PC-9 (cell line): ENCODE results near the gene FOXK1. TPM values are rescaled to one million over a fixed set of nuclear protein-coding genes. Genes with fewer than 3 reads are reported as not detected.

ENCODE experiments used
- BruUV-seq: library from RNA; stranded (reverse); fragments of 400-500 nt; replicated peaks from 2 replicates; lab custom pipeline; 2021; lab: Mats Ljungman, UMichigan
- CTCF ChIA-PET: fragments of 300-600 bp; sonication (Branson Sonifier 250); formaldehyde crosslinking; loops from one replicate; lab custom pipeline; 2022; ENCODE audit warnings: antibody characterized with exemption; lab: Charles Lee
- POLR2A ChIA-PET: fragments of 300-600 bp; sonication (Branson Sonifier 250); formaldehyde crosslinking; loops from one replicate; lab custom pipeline; 2022; ENCODE audit warnings: antibody characterized with exemption; ENCODE audit not compliant: unreplicated experiment; lab: Charles Lee
- DNase-seq, 2 experiments: peaks; one replicate each; pipeline versions ENCODE4 v3.0.0 to v3.0.0-alpha.2; 2015 to 2022; ENCODE audit warnings: mixed read lengths in 1 of 2
- H2AFZ ChIP-seq: fragments of 200-600 bp; sonication (generic); 2 replicates; pipeline ENCODE4 v1.8.1; 2017; ENCODE audit warnings: antibody characterized with exemption
- H3F3A ChIP-seq: fragments of 200-600 bp; sonication (generic); 2 replicates; pipeline ENCODE4 v1.8.1; 2017; ENCODE audit warnings: antibody characterized with exemption, mild to moderate bottlenecking, low read depth; ENCODE audit not compliant: insufficient read depth
- H3K27ac ChIP-seq: fragments of 200-600 bp; sonication (generic); 2 replicates; pipeline ENCODE4 v1.6.1; 2016; ENCODE audit warnings: mixed run types
- H3K27me3 ChIP-seq: fragments of 200-600 bp; sonication (generic); 2 replicates; pipeline ENCODE4 v1.6.1; 2016; ENCODE audit warnings: low read depth, mixed run types; ENCODE audit not compliant: insufficient read depth
- H3K36me3 ChIP-seq: fragments of 200-600 bp; sonication (generic); 2 replicates; pipeline ENCODE4 v1.6.1; 2016; ENCODE audit warnings: low read depth, mixed run types
- H3K4me1 ChIP-seq: fragments of 200-600 bp; sonication (generic); replicated peaks from 2 replicates; pipeline ENCODE4 v1.6.1; 2016; ENCODE audit warnings: mixed run types; ENCODE audit not compliant: insufficient read depth
- H3K4me2 ChIP-seq: fragments of 200-600 bp; sonication (generic); 2 replicates; pipeline ENCODE4 v1.6.1; 2017; ENCODE audit warnings: mixed run types
- H3K4me3 ChIP-seq: fragments of 200-600 bp; sonication (generic); 2 replicates; pipeline ENCODE4 v1.6.1; 2016; ENCODE audit warnings: mixed run types
- H3K79me2 ChIP-seq: fragments of 200-600 bp; sonication (generic); 2 replicates; pipeline ENCODE4 v1.6.1; 2017; ENCODE audit warnings: low read depth, mixed run types
- H3K9me2 ChIP-seq: fragments of 200-600 bp; sonication (generic); 2 replicates; pipeline ENCODE4 v1.8.1; 2017; ENCODE audit warnings: mild to moderate bottlenecking; ENCODE audit not compliant: insufficient read depth
- H3K9me3 ChIP-seq: fragments of 200-600 bp; sonication (generic); 2 replicates; pipeline ENCODE4 v1.8.1; 2016; ENCODE audit warnings: low read depth; ENCODE audit not compliant: insufficient read depth
- H4K20me1 ChIP-seq: fragments of 200-600 bp; sonication (generic); 2 replicates; pipeline ENCODE4 v1.8.1; 2017; ENCODE audit not compliant: insufficient read depth
- CTCF ChIP-seq: fragments of 200-600 bp; sonication (generic); conservative IDR thresholded peaks from 2 replicates; pipeline ENCODE4 v1.6.1; 2017; ENCODE audit warnings: mixed run types, antibody characterized with exemption, mild to moderate bottlenecking, moderate library complexity
- EZH2 ChIP-seq: fragments of 200-600 bp; sonication (generic); IDR thresholded peaks from 2 replicates; pipeline ENCODE4 v1.8.0; 2017; ENCODE audit warnings: antibody characterized with exemption, low read depth
- intact Hi-C: fragments of 100-400 bp; cut with micrococcal nuclease; formaldehyde crosslinking; loops from one replicate; pipeline ENCODE4 v1.10.0; 2022; ENCODE audit not compliant: unreplicated experiment
- total RNA-seq: library from RNA; stranded (reverse); gene quantifications from 2 replicates; pipeline ENCODE4 v1.2.3, GENCODE V29; 2021

The FOXK1 gene
- total RNA-seq, 1 experiment from 2014 or later: 68.1 TPM

- BruUV-seq: no TSS peak
- CTCF ChIA-PET: no interaction called here
Observed at GRCh38 chr7:4814433-4814832, 132.3 kb downstream of the FOXK1 start.

GRCh38 chr7:4815121-4815520 is 133.0 kb downstream of the FOXK1 start:
- DNase-seq: no peak
- Histone ChIP-seq H3K9me2 (no peaks in the 10 kb centered on the region), H3K79me2 (no peaks in the 10 kb centered on the region), H4K20me1 (no peaks in the 10 kb centered on the region), H3K27ac (no peak overlapping the region), H3K9me3 (no peaks in the 10 kb centered on the region), H3K36me3 (no peaks in the 10 kb centered on the region), H3K4me2 (no peak overlapping the region), H3F3A (no peaks in the 10 kb centered on the region), H3K4me3 (no peak overlapping the region), H2AFZ (no peak overlapping the region), H3K27me3 (peaks cover 91% of the 10 kb centered on the region), H3K4me1 (no peaks in the 10 kb centered on the region)
- intact Hi-C loops: no loop called here
- no TSS peak for BruUV-seq
- TF ChIP-seq CTCF (no peak), EZH2 (no peak)
- CTCF ChIA-PET: no interaction called here
- POLR2A ChIA-PET: no interaction called here

More at GRCh38 chr7:4814433-4814832, 132.3 kb downstream of the FOXK1 start:
- H3K27ac ChIP-seq: no peak overlapping the region
- H3K4me1 ChIP-seq: no peaks in the 10 kb centered on the region
- no peak overlapping the region for H3K4me3 ChIP-seq
- no peak overlapping the region for H3K4me2 ChIP-seq
- no peak for TF ChIP-seq CTCF
- TF ChIP-seq EZH2: no peak
- no peaks in the 10 kb centered on the region for H3K79me2 ChIP-seq
- no peaks in the 10 kb centered on the region for H3F3A ChIP-seq
- H3K36me3 ChIP-seq: no peaks in the 10 kb centered on the region
- H3K9me3 ChIP-seq: no peaks in the 10 kb centered on the region
- intact Hi-C loops: no loop called here
- no peak overlapping the region for H2AFZ ChIP-seq
- peaks cover 89% of the 10 kb centered on the region for H3K27me3 ChIP-seq
- POLR2A ChIA-PET: no interaction called here
- H4K20me1 ChIP-seq: no peaks in the 10 kb centered on the region
- no peaks in the 10 kb centered on the region for H3K9me2 ChIP-seq
- no peak for DNase-seq

GRCh38 chr7:4815609-4816418 is 133.7 kb downstream of the FOXK1 start:
- H3F3A ChIP-seq: no peaks in the 10 kb centered on the region
- H2AFZ ChIP-seq: no peak overlapping the region
- BruUV-seq: no TSS peak
- H3K4me3 ChIP-seq: no peak overlapping the region
- ChIA-PET CTCF (no interaction called here), POLR2A (no interaction called here)
- DNase-seq: no peak
- intact Hi-C loops: no loop called here
- no peaks in the 10 kb centered on the region for H3K79me2 ChIP-seq
- no peak overlapping the region for H3K4me2 ChIP-seq
- no peaks in the 10 kb centered on the region for H4K20me1 ChIP-seq
- H3K4me1 ChIP-seq: no peaks in the 10 kb centered on the region
- TF ChIP-seq CTCF: peak; percentile 56
- TF ChIP-seq EZH2: no peak
- H3K9me2 ChIP-seq: no peaks in the 10 kb centered on the region
- H3K9me3 ChIP-seq: no peaks in the 10 kb centered on the region
- no peak overlapping the region for H3K27ac ChIP-seq
- peaks cover 91% of the 10 kb centered on the region for H3K27me3 ChIP-seq
- no peaks in the 10 kb centered on the region for H3K36me3 ChIP-seq
